Effector CD4-positive, alpha-beta T cell (primary cell): Measurements from ENCODE around the gene UBR3.
"Not testable (repeated sequence)": the region's sequence is repeated elsewhere in the genome, so short reads cannot be mapped to it uniquely, and the experiment has no call there.

Source experiments
- DNase-seq: peaks from one replicate; pipeline ENCODE4 v3.0.0-alpha.2; 2020

UBR3 gene

GRCh38 chr2:170122883-170123547 is 295.8 kb downstream of the UBR3 start:
- no peak for DNase-seq

GRCh38 chr2:170123593-170123992 is 296.3 kb downstream of the UBR3 start:
- DNase-seq: no peak

- not testable (repeated sequence) for DNase-seq
Observed at GRCh38 chr2:170126138-170126728, 299.0 kb downstream of the UBR3 start.
